H9 (cell line): Measurements from ENCODE around the gene CNNM3. TPM values are rescaled to one million over a fixed set of nuclear protein-coding genes. Genes with fewer than 3 reads are reported as not detected.

Source experiments
- DNase-seq: peaks from one replicate; pipeline ENCODE4 v3.0.0-alpha.2; 2017
- H2AFZ ChIP-seq: one replicate; pipeline ENCODE4 v1.6.1; 2013; ENCODE audit warnings: mild to moderate bottlenecking, low read length, control low read depth, moderate library complexity
- H2AK5ac ChIP-seq: 2 replicates; pipeline ENCODE4 v1.6.1; 2013; ENCODE audit warnings: low read length, control low read depth, mixed read lengths; ENCODE audit not compliant: insufficient read length
- H2BK120ac ChIP-seq: one replicate; pipeline ENCODE4 v1.6.1; 2013; ENCODE audit warnings: low read depth, mild to moderate bottlenecking, low read length, control low read depth, inconsistent platforms; ENCODE audit not compliant: poor library complexity, severe bottlenecking
- H2BK12ac ChIP-seq: 2 replicates; pipeline ENCODE4 v1.6.1; 2013; ENCODE audit warnings: low read length, control low read depth, mixed read lengths, low read depth; ENCODE audit not compliant: insufficient read length
- H2BK15ac ChIP-seq: 2 replicates; pipeline ENCODE4 v1.6.1; 2013; ENCODE audit warnings: low read depth, low read length, control low read depth
- H2BK20ac ChIP-seq: one replicate; pipeline ENCODE4 v1.6.1; 2013; ENCODE audit warnings: low read depth, mild to moderate bottlenecking, low read length, control low read depth, inconsistent platforms; ENCODE audit not compliant: poor library complexity, severe bottlenecking
- H2BK5ac ChIP-seq: 2 replicates; pipeline ENCODE4 v1.6.1; 2013; ENCODE audit warnings: low read length, control low read depth, mixed read lengths; ENCODE audit not compliant: insufficient read length
- H3K14ac ChIP-seq: 2 replicates; pipeline ENCODE4 v1.6.1; 2013; ENCODE audit warnings: low read length, control low read depth; ENCODE audit not compliant: insufficient read depth
- H3K18ac ChIP-seq: 2 replicates; pipeline ENCODE4 v1.6.1; 2013; ENCODE audit warnings: low read depth, mild to moderate bottlenecking, mixed read lengths, low read length, control low read depth; ENCODE audit not compliant: insufficient read length
- H3K23ac ChIP-seq: 2 replicates; pipeline ENCODE4 v1.6.1; 2013; ENCODE audit warnings: low read length, control low read depth, mixed read lengths, low read depth; ENCODE audit not compliant: insufficient read length
- H3K23me2 ChIP-seq: 2 replicates; pipeline ENCODE4 v1.6.1; 2013; ENCODE audit warnings: low read depth, mild to moderate bottlenecking, mixed read lengths, low read length, control low read depth; ENCODE audit not compliant: insufficient read length, poor library complexity, severe bottlenecking
- H3K27ac ChIP-seq: 2 replicates; pipeline ENCODE4 v1.5.1; 2013; ENCODE audit warnings: low read length, control low read depth, mixed read lengths, low read depth; ENCODE audit not compliant: insufficient read length
- H3K27me3 ChIP-seq: 2 replicates; pipeline ENCODE4 v1.6.1; 2013; ENCODE audit warnings: low read length, control low read depth, inconsistent platforms; ENCODE audit not compliant: insufficient read depth
- H3K4ac ChIP-seq: 2 replicates; pipeline ENCODE4 v1.6.1; 2013; ENCODE audit warnings: low read depth, mild to moderate bottlenecking, control low read depth, inconsistent platforms, low read length, moderate library complexity
- H3K4me1 ChIP-seq: 2 replicates; pipeline ENCODE4 v1.6.1; 2013; ENCODE audit warnings: low read length, control low read depth, inconsistent platforms; ENCODE audit not compliant: insufficient read depth
- H3K4me2 ChIP-seq: 2 replicates; pipeline ENCODE4 v1.6.1; 2013; ENCODE audit warnings: low read length, control low read depth, mixed read lengths; ENCODE audit not compliant: insufficient read length, insufficient read depth
- H3K56ac ChIP-seq: 2 replicates; pipeline ENCODE4 v1.6.1; 2013; ENCODE audit warnings: low read depth, mild to moderate bottlenecking, mixed read lengths, low read length, control low read depth; ENCODE audit not compliant: insufficient read length
- H3K79me1 ChIP-seq: 2 replicates; pipeline ENCODE4 v1.6.1; 2013; ENCODE audit warnings: low read depth, mild to moderate bottlenecking, moderate library complexity, low read length, control low read depth, inconsistent platforms; ENCODE audit not compliant: insufficient read depth, poor library complexity, severe bottlenecking
- H3K79me2 ChIP-seq: 2 replicates; pipeline ENCODE4 v1.6.1; 2013; ENCODE audit warnings: low read length, control low read depth, inconsistent platforms; ENCODE audit not compliant: insufficient read depth
- H3K9ac ChIP-seq: 2 replicates; pipeline ENCODE4 v1.6.1; 2013; ENCODE audit warnings: low read length, control low read depth, mixed read lengths; ENCODE audit not compliant: insufficient read length; ENCODE audit errors: extremely low read depth
- H3K9me3 ChIP-seq: one replicate; pipeline ENCODE4 v1.6.1; 2013; ENCODE audit warnings: low read depth, low read length, inconsistent platforms; ENCODE audit not compliant: control insufficient read depth
- H3T11ph ChIP-seq: one replicate; pipeline ENCODE4 v1.6.1; 2013; ENCODE audit warnings: mild to moderate bottlenecking, low read length, control low read depth, inconsistent platforms
- H4K20me1 ChIP-seq: one replicate; pipeline ENCODE4 v1.6.1; 2013; ENCODE audit not compliant: control insufficient read depth, insufficient read length, insufficient read depth
- H4K5ac ChIP-seq: 2 replicates; pipeline ENCODE4 v1.6.1; 2013; ENCODE audit warnings: low read depth, mild to moderate bottlenecking, mixed read lengths, low read length, control low read depth; ENCODE audit not compliant: insufficient read length
- H4K8ac ChIP-seq: replicated peaks from 2 replicates; pipeline ENCODE4 v1.6.1; 2013; ENCODE audit warnings: low read length, control low read depth, mixed read lengths, low read depth; ENCODE audit not compliant: insufficient read length
- H4K91ac ChIP-seq: 2 replicates; pipeline ENCODE4 v1.6.1; 2013; ENCODE audit warnings: low read depth, mild to moderate bottlenecking, moderate library complexity, mixed read lengths, low read length, control low read depth; ENCODE audit not compliant: insufficient read length
- H3K27ac Mint-ChIP-seq, 3 experiments: 2 replicates in 2 of 3; 3 replicates in 1 of 3; pipeline ENCODE4 v1.8.0; 2020 to 2021; ENCODE audit warnings: mixed read lengths in 3 of 3, mild to moderate bottlenecking in 1 of 3, moderate library complexity in 1 of 3
- H3K27me3 Mint-ChIP-seq: 2 replicates; pipeline ENCODE4 v1.8.0; 2021; ENCODE audit warnings: low read depth, mild to moderate bottlenecking, moderate library complexity, mixed read lengths
- H3K36me3 Mint-ChIP-seq, 3 experiments: 2 replicates in 2 of 3; 3 replicates in 1 of 3; pipeline ENCODE4 v1.8.0; 2020 to 2021; ENCODE audit warnings: low read depth in 3 of 3, mixed read lengths in 3 of 3; ENCODE audit not compliant: insufficient read depth in 1 of 3
- H3K4me1 Mint-ChIP-seq, 2 experiments: 2 replicates each; pipeline ENCODE4 v1.8.0; 2020; ENCODE audit warnings: mixed read lengths in 2 of 2
- H3K4me3 Mint-ChIP-seq, 2 experiments: 2 replicates in 1 of 2; 3 replicates in 1 of 2; pipeline ENCODE4 v1.8.0; 2020 to 2021; ENCODE audit warnings: mild to moderate bottlenecking in 2 of 2, mixed read lengths in 2 of 2, moderate library complexity in 1 of 2
- H3K9me3 Mint-ChIP-seq, 2 experiments: 2 replicates in 1 of 2; 3 replicates in 1 of 2; pipeline ENCODE4 v1.8.0; 2020; ENCODE audit warnings: mild to moderate bottlenecking in 2 of 2, mixed read lengths in 2 of 2, moderate library complexity in 1 of 2
- CTCF ChIP-seq: fragments of 200-600 bp; sonication (generic); conservative IDR thresholded peaks from 3 replicates; pipeline ENCODE4 v1.8.0; 2021; ENCODE audit warnings: antibody characterized with exemption, mild to moderate bottlenecking
- WGBS: extraction: QIAGEN DNeasy Blood & Tissue Kit; methylation state at CpG from one replicate; pipeline ENCODE4 v1.1.7; 2013; ENCODE audit warnings: missing lambda C conversion rate, low lambda C conversion rate, mixed read lengths; ENCODE audit not compliant: insufficient read length; ENCODE audit errors: extremely low coverage; 5-methylcytosine and 5-hydroxymethylcytosine counted together
- total RNA-seq: library from RNA; stranded (reverse); gene quantifications from 2 replicates; pipeline ENCODE4 v1.2.1, GENCODE V29; 2021

The CNNM3 gene
- total RNA-seq, 1 experiment from 2014 or later: 25.0 TPM

DNA sequence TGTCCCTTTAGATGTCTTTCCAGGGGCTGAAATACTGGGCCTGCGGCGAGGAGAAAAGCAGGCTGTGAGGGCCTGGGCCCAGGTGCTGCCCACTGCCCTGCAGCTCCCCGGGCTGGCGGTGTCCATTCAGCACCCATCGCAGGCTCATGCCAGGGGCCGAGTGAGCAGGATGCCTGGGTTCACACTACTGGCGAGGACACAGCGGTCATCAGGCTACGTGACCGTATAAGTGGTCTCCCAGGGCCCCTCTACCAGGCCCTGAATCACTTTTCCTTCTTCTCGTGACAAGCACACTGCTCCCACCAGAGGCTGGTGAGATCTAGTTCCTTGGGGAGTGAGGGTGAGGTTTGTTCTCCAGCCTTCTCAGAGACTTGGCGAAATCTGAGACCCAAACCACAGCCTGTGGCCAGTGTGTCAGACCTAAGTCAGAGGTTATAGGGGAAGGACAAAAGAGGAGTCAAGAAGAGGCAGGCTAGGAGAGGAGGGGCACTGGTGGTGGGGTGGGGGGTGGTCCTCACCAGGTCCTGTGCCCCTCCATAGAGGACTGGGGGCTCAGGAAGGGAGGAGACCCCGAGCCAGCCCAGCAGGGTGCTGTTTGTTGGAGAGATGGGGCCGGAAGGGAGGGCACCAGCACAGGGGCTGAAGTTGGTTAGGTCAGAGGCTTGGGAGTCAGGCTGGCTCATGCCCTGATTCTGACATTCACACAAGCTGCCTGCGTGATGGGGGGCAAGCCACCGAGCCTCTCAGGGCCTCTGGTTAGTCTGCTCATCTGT lies 60.4 kb downstream of the CNNM3 start:
- Mint-ChIP-seq H3K9me3 (no peaks in the 10 kb centered on the region), H3K4me3 (peak overlapping the region in 1 of 2 experiments; percentile 35; a peak in 1 of 5 replicates), H3K27ac (peak overlapping the region in 1 of 3 experiments; percentile 66; a peak in 1 of 7 replicates), H3K36me3 (0 out of 7 replicates have a peak, but pooled peaks cover 0 to 5% (median 0%) of the 10 kb centered on the region in 3 experiments), H3K4me1 (peaks cover 59 to 69% of the 10 kb centered on the region in 2 experiments), H3K27me3 (peaks cover 1% of the 10 kb centered on the region)
- Histone ChIP-seq H3K14ac (0 out of 2 replicates have a peak overlapping the region, but pooled peaks have one; percentile 2), H3K4me1 (peaks cover 3% of the 10 kb centered on the region; the same call in 1 of the 2 replicates), H3K4me2 (no peak overlapping the region), H4K8ac (no peak overlapping the region), H3K23me2 (no peaks in the 10 kb centered on the region), H2BK12ac (no peak overlapping the region), H4K5ac (no peak overlapping the region), H2BK15ac (no peak overlapping the region), H2AFZ (no peak overlapping the region), H3K4ac (no peak overlapping the region), H2AK5ac (no peak overlapping the region), H2BK20ac (no peak overlapping the region), H3T11ph (no peak overlapping the region), H3K79me1 (no peaks in the 10 kb centered on the region), H3K79me2 (no peaks in the 10 kb centered on the region), H2BK120ac (no peak overlapping the region), H3K27ac (no peak overlapping the region), H3K23ac (no peak overlapping the region), H3K9ac (no peak overlapping the region), H3K27me3 (no peaks in the 10 kb centered on the region), H3K56ac (no peak overlapping the region), H3K9me3 (no peaks in the 10 kb centered on the region), H2BK5ac (no peak overlapping the region), H4K91ac (no peak overlapping the region), H4K20me1 (no peaks in the 10 kb centered on the region), H3K18ac (no peak overlapping the region)
- DNase-seq: no peak
- no peak for TF ChIP-seq CTCF
- WGBS: no CpG with 5 or more reads among the region's 16 CpGs
